Large intestine (tissue), 3 donors: Measurements from ENCODE around the gene GBA3. TPM values are rescaled to one million over a fixed set of nuclear protein-coding genes. Genes with fewer than 3 reads are reported as not detected.

ENCODE experiments used
- DNase-seq, 2 donors: peaks; one replicate each; pipeline versions ENCODE4 v3.0.0 to v3.0.0-alpha.2; 2013
- H3K27ac ChIP-seq: one replicate; pipeline ENCODE4 v1.5.1; 2013; ENCODE audit warnings: low read length
- H3K27me3 ChIP-seq: 2 replicates; pipeline ENCODE4 v1.6.1; 2013; ENCODE audit warnings: low read length; ENCODE audit not compliant: control insufficient read depth, insufficient read depth
- H3K36me3 ChIP-seq: 2 replicates; pipeline ENCODE4 v1.6.1; 2013; ENCODE audit warnings: low read length; ENCODE audit not compliant: control insufficient read depth, insufficient read depth
- H3K4me1 ChIP-seq: one replicate; pipeline ENCODE4 v1.6.1; 2013; ENCODE audit warnings: low read length; ENCODE audit not compliant: control insufficient read depth, insufficient read depth
- H3K4me3 ChIP-seq: one replicate; pipeline ENCODE4 v1.5.1; 2013; ENCODE audit warnings: low read length
- H3K9me3 ChIP-seq: one replicate; pipeline ENCODE4 v1.6.1; 2013; ENCODE audit warnings: mild to moderate bottlenecking, low read depth, low read length, moderate library complexity; ENCODE audit not compliant: control insufficient read depth
- whole genome bisulfite sequencing: methylation state at CpG from one replicate; pipeline ENCODE4 v1.1.5; 2013; ENCODE audit warnings: low lambda C conversion rate; ENCODE audit not compliant: insufficient coverage; 5-methylcytosine and 5-hydroxymethylcytosine counted together
- polyA plus RNA-seq: library from polyadenylated mRNA; unstranded; fragments of 120-200 nt; gene quantifications from one replicate; pipeline ENCODE4 v1.2.1, GENCODE V29; 2013

Gene GBA3
- polyA plus RNA-seq, 1 donor: 74.1 TPM

- Histone ChIP-seq H3K27me3 (no peaks in the 10 kb centered on the region), H3K27ac (no peak overlapping the region), H3K9me3 (no peaks in the 10 kb centered on the region), H3K4me1 (no peaks in the 10 kb centered on the region), H3K36me3 (no peaks in the 10 kb centered on the region), H3K4me3 (no peak overlapping the region)
- WGBS: no CpG with 5 or more reads among the region's 3 CpGs
- no peak for DNase-seq
Observed at GRCh38 chr4:22803512-22803911, 110.8 kb downstream of the GBA3 start.

- WGBS: no CpG with 5 or more reads among the region's 2 CpGs
- H3K27ac ChIP-seq: no peak overlapping the region
- no peak for DNase-seq
- H3K9me3 ChIP-seq: no peaks in the 10 kb centered on the region
- H3K36me3 ChIP-seq: peaks cover 4% of the 10 kb centered on the region
- no peaks in the 10 kb centered on the region for H3K27me3 ChIP-seq
- no peak overlapping the region for H3K4me3 ChIP-seq
- no peaks in the 10 kb centered on the region for H3K4me1 ChIP-seq
Observed at GRCh38 chr4:22814906-22815305, 122.2 kb downstream of the GBA3 start.

GRCh38 chr4:22824091-22824490 lies 131.4 kb downstream of the GBA3 start:
- H3K27ac ChIP-seq: no peak overlapping the region
- H3K36me3 ChIP-seq: peaks cover 7% of the 10 kb centered on the region
- H3K4me1 ChIP-seq: no peaks in the 10 kb centered on the region
- no peaks in the 10 kb centered on the region for H3K9me3 ChIP-seq
- no peak for DNase-seq
- H3K4me3 ChIP-seq: no peak overlapping the region
- H3K27me3 ChIP-seq: no peaks in the 10 kb centered on the region
- WGBS: 89% methylated on average over 3 of the region's 6 CpGs

GRCh38 chr4:22842360-22843018 lies 149.8 kb downstream of the GBA3 start:
- DNase-seq: no peak
- WGBS: 67% methylated on average over 3 of the region's 5 CpGs
- H3K27ac ChIP-seq: no peak overlapping the region
- H3K4me3 ChIP-seq: no peak overlapping the region
- no peaks in the 10 kb centered on the region for H3K27me3 ChIP-seq
- H3K9me3 ChIP-seq: no peaks in the 10 kb centered on the region
- no peaks in the 10 kb centered on the region for H3K36me3 ChIP-seq
- H3K4me1 ChIP-seq: peaks cover under 1% of the 10 kb centered on the region

GRCh38 chr4:22848332-22848731 lies 155.6 kb downstream of the GBA3 start:
- no CpG with 5 or more reads among the region's 1 CpG for WGBS
- Histone ChIP-seq H3K4me3 (no peak overlapping the region), H3K27ac (peak overlapping the region; percentile 80)

GRCh38 chr4:22850055-22850454 lies 157.3 kb downstream of the GBA3 start:
- Histone ChIP-seq H3K4me1 (peaks cover 14% of the 10 kb centered on the region), H3K27me3 (no peaks in the 10 kb centered on the region), H3K4me3 (no peak overlapping the region), H3K9me3 (no peaks in the 10 kb centered on the region), H3K36me3 (no peaks in the 10 kb centered on the region), H3K27ac (no peak overlapping the region)
- peak in 1 of 2 donors; percentile 10 for DNase-seq

More at GRCh38 chr4:22848332-22848731, 155.6 kb downstream of the GBA3 start:
- peak; percentile 75 to 90 for DNase-seq
- Histone ChIP-seq H3K27me3 (no peaks in the 10 kb centered on the region), H3K9me3 (no peaks in the 10 kb centered on the region), H3K4me1 (peaks cover 14% of the 10 kb centered on the region), H3K36me3 (no peaks in the 10 kb centered on the region)

GRCh38 chr4:22850630-22851029 lies 157.9 kb downstream of the GBA3 start:
- Histone ChIP-seq H3K9me3 (no peaks in the 10 kb centered on the region), H3K27me3 (no peaks in the 10 kb centered on the region), H3K27ac (no peak overlapping the region), H3K36me3 (no peaks in the 10 kb centered on the region), H3K4me3 (no peak overlapping the region), H3K4me1 (peaks cover 14% of the 10 kb centered on the region)
- no peak for DNase-seq
- 60% methylated on average over 1 of the region's 2 CpGs for WGBS

GRCh38 chr4:22857411-22857810 lies 164.7 kb downstream of the GBA3 start:
- H3K4me3 ChIP-seq: no peak overlapping the region
- no peaks in the 10 kb centered on the region for H3K4me1 ChIP-seq
- DNase-seq: no peak
- no peaks in the 10 kb centered on the region for H3K9me3 ChIP-seq
- H3K27ac ChIP-seq: no peak overlapping the region
- no peaks in the 10 kb centered on the region for H3K36me3 ChIP-seq
- WGBS: no CpG with 5 or more reads among the region's 2 CpGs
- no peaks in the 10 kb centered on the region for H3K27me3 ChIP-seq

GRCh38 chr4:22859318-22859717 lies 166.6 kb downstream of the GBA3 start:
- Histone ChIP-seq H3K36me3 (no peaks in the 10 kb centered on the region), H3K9me3 (no peaks in the 10 kb centered on the region), H3K4me1 (no peaks in the 10 kb centered on the region), H3K4me3 (no peak overlapping the region), H3K27me3 (no peaks in the 10 kb centered on the region), H3K27ac (no peak overlapping the region)
- DNase-seq: no peak
- WGBS: 90% methylated on average over 2 of the region's 2 CpGs
